Activated naive CD4-positive, alpha-beta T cell treated with anti-CD3 and anti-CD28 coated beads, Interleukin-2, amount 50 U/mL, for 16 hours (primary cell): ENCODE measurements around the gene HAS3.
"Not testable (repeated sequence)": the region's sequence is repeated elsewhere in the genome, so short reads cannot be mapped to it uniquely, and the experiment has no call there.

Source experiments
- DNase-seq: peaks from one replicate; pipeline ENCODE4 v3.0.0-alpha.2; 2020

HAS3 gene

DNA sequence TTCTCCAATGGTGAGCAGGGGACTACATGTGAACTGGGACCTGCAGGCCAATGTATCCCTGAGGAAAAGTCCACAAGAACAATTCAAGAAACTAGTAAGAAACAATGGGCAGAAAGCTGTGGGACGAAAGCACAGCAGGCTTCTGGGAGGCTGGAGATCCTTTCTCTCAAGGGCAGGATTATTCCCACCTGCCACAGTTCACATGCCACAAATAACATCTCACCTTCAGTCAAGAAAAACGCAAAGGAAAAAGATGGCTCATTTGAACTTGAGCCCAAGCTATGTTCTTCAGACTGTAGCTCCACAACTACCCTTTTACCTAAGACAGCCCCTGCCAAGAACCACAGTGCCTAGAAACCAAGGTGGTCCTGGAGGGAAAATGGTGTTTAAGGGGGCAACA is 13.0 kb downstream of the HAS3 start:
- no peak for DNase-seq

- no peak for DNase-seq
Observed at GRCh38 chr16:69118994-69119393, 13.5 kb downstream of the HAS3 start.

DNA sequence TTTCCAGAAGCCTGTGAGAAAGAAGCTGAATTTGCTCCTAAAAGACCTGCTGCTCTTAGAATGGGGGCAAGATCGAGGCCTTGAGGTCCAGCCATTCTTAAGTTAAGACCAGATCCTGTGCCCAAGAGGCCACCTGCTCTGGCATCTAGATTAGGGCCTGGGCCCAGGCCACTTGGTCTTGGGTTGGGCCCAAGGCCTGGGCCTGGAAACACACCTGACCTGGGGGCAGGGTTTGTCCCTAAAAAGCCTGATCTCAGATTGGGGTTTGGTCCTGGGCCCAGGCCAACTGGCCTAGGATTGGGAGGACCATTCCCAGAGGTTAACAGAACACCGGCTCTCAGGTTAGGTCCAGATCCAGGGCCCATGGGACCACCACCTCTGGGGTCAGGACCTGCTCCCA is 14.1 kb downstream of the HAS3 start:
- DNase-seq, result no peak

- DNase-seq, result no peak
Observed at GRCh38 chr16:69120096-69120664, 14.7 kb downstream of the HAS3 start.

DNA sequence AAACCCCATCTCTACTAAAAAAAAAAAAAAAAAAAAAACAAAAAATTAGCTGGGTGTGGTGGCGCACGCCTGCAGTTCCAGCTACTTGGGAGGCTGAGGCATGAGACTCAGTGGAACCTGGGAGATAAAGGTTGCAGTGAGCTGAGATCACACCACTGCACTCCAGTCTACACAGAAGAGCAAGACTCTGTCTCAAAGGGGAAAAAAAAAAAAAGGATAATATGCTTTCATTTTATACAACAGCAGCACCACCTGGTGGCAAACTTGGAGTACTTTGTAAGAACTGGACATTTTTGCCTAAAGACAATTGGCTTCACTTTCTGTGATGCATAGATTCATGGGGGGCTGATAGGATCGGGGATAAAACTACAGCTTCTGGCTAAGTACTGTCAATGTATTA is 18.5 kb downstream of the HAS3 start:
- peak; percentile 67 for DNase-seq

DNA sequence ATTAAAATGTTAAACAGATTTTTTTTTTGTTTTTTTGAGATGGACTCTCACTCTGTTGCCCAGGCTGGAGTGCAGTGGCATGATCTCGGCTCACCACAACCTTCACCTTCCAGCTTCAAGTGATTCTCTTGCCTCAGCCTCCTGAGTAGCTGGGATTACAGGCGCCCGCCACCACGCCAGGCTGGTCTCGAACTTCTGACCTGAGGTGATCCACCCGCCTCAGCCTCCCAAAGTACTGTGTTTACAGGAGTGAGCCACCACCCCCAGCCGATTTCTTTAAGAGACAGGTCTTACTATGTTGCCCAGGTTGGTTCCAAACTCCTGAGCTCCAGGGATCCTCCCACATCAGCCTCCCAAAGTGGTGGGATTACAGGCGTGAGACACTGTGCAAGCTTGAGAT is 19.0 kb downstream of the HAS3 start:
- DNase-seq, result not testable (repeated sequence)

DNA sequence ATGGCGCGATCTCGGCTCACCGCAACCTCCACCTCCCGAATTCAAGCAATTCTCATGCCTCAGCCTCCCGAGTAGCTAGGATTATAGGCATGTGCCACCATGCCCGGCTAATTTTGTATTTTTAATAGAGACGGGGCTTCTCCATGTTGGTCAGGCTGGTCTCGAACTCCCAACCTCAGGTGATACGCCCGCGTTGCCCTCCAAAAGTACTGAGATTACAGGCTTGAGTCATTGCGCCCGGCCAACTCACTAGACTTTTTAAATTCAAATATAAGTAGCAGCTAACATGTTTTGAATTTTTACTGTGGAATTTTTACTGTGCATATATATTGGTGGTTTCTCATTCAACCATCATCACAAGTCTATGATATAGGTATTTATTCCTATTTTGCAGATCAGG is 19.5 kb downstream of the HAS3 start:
- not testable (repeated sequence) for DNase-seq

GRCh38 chr16:69126221-69126620 is 20.8 kb downstream of the HAS3 start:
- DNase-seq, result no peak

GRCh38 chr16:69126801-69127200 is 21.3 kb downstream of the HAS3 start:
- DNase-seq, result not testable (repeated sequence)

DNA sequence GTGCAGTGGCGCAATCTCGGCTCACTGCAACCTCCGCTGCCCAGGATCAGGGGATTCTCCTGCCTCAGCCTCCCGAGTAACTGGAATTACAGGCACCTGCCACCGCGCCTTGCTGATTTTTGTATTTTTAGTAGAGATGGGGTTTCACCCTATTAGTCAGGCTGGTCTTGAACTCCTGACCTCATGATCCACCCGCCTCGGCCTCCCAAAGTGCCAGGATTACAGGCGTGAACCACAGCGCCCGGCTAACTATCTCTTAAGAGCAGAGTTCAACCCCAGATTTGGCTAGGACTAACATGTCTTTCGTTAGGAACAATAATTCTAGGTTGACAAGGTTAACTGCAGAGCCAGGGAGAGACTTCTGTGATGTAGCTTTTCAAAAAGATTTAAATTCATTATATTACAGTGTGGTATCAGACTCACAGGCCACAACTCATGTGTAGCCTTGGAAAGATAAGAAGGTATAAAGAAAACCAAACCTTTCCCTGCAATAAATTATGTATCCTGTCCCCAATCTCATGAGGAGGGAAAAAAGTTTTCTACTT is 22.6 kb downstream of the HAS3 start:
- DNase-seq, result no peak

DNA sequence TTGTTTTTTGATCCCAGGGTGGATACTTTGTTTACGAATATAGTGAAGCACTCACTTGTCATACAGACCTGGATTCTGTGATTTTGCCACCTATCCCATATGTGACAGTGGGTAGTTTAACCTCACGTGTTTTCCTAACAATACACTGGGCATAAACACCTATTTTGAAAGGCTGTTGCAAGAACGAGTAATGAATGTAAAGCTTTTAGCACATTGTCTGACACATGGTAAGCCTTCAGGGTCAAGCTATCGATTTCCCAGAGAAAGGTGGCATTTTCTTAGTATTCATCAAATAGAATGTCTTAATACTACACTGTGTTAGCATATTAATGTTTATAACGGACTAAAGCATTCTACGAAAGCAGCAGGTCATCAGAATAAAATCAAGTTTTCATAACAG is 25.0 kb downstream of the HAS3 start:
- DNase-seq, result no peak

DNA sequence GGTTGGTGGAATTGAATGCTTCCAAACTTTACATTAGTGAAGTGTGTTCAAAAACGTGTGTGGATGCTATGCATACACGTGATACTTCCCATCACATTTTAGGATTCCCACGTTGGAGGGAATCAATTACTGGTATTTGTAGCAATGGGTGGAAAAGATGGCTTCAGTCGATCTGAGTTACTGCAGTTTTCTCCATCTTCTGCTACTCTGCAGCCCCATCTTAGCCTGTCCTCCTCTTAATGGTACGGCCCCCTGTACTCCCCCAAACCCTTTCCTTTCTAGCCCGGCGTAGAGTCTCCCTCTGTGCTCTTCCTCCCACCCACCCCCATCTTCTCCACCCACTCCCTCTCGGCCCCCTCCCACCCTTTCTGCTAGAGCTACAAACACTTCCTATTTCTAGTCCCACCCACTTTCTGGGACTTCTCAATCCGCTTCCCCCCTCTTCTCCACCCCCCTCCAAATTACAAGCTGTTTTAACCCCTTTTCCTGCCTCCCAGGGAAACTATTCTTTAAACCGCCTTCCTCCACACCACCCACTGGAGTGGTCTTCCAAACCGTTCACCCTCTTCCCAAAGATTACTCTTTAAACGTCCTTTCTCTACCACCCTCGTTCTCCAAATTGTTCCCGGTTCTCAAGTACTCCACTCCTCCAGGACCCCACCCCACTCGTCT is 25.9 kb downstream of the HAS3 start:
- DNase-seq, result no peak

- peak; percentile 76 for DNase-seq
Observed at GRCh38 chr16:69131839-69132423, 26.5 kb downstream of the HAS3 start.

- DNase-seq, result peak; percentile 91
Observed at GRCh38 chr16:69132424-69133252, 27.2 kb downstream of the HAS3 start, which contains the start of the genes CHTF8 and UTP4. Gene CHTF8 (minus strand): TSS chr16:69132588. CDS start chr16:69121458, 11,130 bp downstream. Gene UTP4 (plus strand): TSS chr16:69132649. CDS start chr16:69133460, 811 bp downstream.

DNA sequence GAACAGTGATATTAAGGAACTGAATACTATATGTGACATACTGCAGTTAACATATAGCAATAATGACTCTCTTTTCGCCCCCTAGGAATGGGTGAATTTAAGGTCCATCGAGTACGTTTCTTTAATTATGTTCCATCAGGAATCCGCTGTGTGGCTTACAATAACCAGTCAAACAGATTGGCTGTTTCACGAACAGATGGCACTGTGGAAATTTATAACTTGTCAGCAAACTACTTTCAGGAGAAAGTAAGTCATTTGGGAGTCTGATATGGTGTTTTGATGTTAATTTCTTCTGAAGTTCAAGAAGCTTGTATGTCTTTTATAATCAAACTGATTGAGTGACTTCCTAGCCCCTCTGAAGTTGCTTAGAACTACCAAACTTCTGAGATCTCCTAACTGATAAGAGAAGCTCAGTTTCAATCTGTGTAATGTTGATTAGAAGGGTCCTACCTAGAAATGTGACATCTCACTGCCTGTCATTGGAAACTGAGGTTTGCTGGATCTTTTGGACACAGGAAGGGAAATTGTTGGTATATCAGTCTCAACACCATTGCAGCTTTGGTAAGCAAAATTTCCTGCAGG is 28.0 kb downstream of the HAS3 start:
- DNase-seq, result no peak

- no peak for DNase-seq
Observed at GRCh38 chr16:69138608-69139007, 33.2 kb downstream of the HAS3 start.

- not testable (repeated sequence) for DNase-seq
Observed at GRCh38 chr16:69139464-69139863, 34.0 kb downstream of the HAS3 start.

GRCh38 chr16:69141014-69141413 is 35.6 kb downstream of the HAS3 start:
- DNase-seq, result no peak

DNA sequence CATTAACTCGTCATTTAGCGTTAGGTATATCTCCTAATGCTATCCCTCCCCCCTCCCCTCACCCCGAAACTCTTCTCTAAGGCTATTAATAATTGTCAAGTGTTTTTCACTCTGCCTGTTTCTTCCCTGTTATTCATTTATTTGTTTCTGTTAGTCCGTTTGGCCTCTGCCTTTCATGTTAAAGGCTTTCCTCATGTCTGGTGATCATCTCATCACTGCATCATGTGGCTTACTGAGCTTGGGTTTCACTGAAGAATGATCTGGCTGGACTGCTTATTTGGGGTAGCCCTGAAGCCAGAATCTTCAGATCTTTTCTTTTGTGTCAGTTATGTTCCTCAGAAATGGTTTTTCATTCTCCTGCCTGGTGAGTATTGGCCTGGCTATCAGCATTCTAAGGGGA is 36.5 kb downstream of the HAS3 start:
- no peak for DNase-seq

DNA sequence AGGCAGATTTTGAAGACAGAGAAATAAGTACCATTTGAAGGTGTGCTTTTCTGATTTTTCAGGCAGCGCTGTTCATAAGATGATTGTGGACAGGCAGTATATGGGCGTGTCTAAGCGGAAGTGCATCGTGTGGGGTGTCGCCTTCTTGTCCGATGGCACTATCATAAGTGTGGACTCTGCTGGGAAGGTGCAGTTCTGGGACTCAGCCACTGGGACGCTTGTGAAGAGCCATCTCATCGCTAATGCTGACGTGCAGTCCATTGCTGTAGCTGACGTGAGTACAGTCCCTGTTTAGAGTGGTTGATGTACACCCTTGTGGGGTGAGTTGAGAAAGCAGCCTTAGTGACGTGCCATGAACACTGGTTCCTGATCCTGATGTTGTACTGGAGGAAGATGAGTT is 37.7 kb downstream of the HAS3 start:
- no peak for DNase-seq

GRCh38 chr16:69145658-69146057 is 40.2 kb downstream of the HAS3 start:
- DNase-seq, result no peak

DNA sequence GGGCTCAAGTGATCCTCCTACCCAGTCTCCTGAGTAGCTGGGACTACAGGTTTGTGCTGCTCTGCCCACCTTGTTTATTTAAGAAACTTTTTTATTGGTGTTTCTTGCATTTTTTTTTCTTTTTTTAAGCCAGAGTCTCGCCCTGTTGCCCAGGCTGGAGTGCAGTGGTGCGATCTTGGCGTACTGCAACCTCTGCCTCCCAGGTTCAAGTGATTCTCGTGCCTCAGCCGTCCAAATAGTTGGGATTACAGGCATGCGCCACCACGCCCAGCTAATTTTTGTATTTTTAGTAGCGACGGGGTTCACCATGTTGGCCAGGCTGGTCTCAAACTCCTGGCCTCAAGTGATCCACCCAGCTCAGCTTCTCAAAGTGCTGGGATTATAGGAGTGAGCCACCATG is 44.2 kb downstream of the HAS3 start:
- DNase-seq, result not testable (repeated sequence)
